Prostate gland (tissue), 2 donors: Measurements from ENCODE around the gene PRM3. TPM values are rescaled to one million over a fixed set of nuclear protein-coding genes. Genes with fewer than 3 reads are reported as not detected.

ENCODE experiments used
- DNase-seq: peaks from one replicate; pipeline ENCODE4 v3.0.0-alpha.2; 2019; ENCODE audit warnings: low spot score
- H3K27ac ChIP-seq, 2 donors: fragments of 200-600 bp; sonication (generic); 2 replicates each; pipeline ENCODE4 v1.5.1; 2017 to 2019
- H3K27me3 ChIP-seq: fragments of 200-600 bp; sonication (generic); replicated peaks from 2 replicates; pipeline ENCODE4 v1.5.1; 2019; ENCODE audit not compliant: insufficient read depth
- H3K36me3 ChIP-seq, 2 donors: fragments of 200-600 bp; sonication (generic); 1 replicate in 1 of 2; 2 replicates in 1 of 2; pipeline versions ENCODE4 v1.5.1 to v1.8.1; 2017 to 2019
- H3K4me1 ChIP-seq: fragments of 200-600 bp; sonication (generic); replicated peaks from 2 replicates; pipeline ENCODE4 v1.5.1; 2019
- H3K4me3 ChIP-seq, 2 donors: fragments of 200-600 bp; sonication (generic); 2 replicates each; pipeline ENCODE4 v1.5.1; 2017 to 2019
- H3K9me3 ChIP-seq: fragments of 200-600 bp; sonication (generic); 2 replicates; pipeline ENCODE4 v1.5.1; 2017
- CTCF ChIP-seq, 4 experiments: fragments of 200-600 bp in 2 of 4; fragments of 450-650 bp in 2 of 4; sonication (generic) in 2 of 4; IDR thresholded peaks; 1 replicate in 3 of 4; 2 replicates in 1 of 4; pipeline ENCODE4 v1.5.1; 2016 to 2019; ENCODE audit warnings: antibody characterized with exemption in 4 of 4, mild to moderate bottlenecking in 2 of 4, moderate library complexity in 2 of 4
- POLR2A ChIP-seq: fragments of 450-650 bp; IDR thresholded peaks from one replicate; pipeline ENCODE4 v1.6.1; 2016; ENCODE audit warnings: antibody characterized with exemption, mild to moderate bottlenecking
- POLR2AphosphoS5 ChIP-seq: sonication (generic); formaldehyde crosslinking; IDR thresholded peaks from one replicate; pipeline ENCODE4 v1.6.1; 2017; ENCODE audit warnings: antibody characterized with exemption
- WGBS: methylation state at CpG from one replicate; pipeline ENCODE4 v1.1.5; 2018; 5-methylcytosine and 5-hydroxymethylcytosine counted together
- intact Hi-C: fragments of 100-400 bp; cut with DNase I; formaldehyde crosslinking; loops from one replicate; pipeline ENCODE4 v1.14.2; 2022
- total RNA-seq, 2 donors: library from RNA; depleted of rRNA; stranded (reverse); fragments of >200 nt; gene quantifications; one replicate each; pipeline ENCODE4 v1.1.0, GENCODE V29; 2016

PRM3 gene
- total RNA-seq, 2 donors from 2014 or later, result not detected

DNA sequence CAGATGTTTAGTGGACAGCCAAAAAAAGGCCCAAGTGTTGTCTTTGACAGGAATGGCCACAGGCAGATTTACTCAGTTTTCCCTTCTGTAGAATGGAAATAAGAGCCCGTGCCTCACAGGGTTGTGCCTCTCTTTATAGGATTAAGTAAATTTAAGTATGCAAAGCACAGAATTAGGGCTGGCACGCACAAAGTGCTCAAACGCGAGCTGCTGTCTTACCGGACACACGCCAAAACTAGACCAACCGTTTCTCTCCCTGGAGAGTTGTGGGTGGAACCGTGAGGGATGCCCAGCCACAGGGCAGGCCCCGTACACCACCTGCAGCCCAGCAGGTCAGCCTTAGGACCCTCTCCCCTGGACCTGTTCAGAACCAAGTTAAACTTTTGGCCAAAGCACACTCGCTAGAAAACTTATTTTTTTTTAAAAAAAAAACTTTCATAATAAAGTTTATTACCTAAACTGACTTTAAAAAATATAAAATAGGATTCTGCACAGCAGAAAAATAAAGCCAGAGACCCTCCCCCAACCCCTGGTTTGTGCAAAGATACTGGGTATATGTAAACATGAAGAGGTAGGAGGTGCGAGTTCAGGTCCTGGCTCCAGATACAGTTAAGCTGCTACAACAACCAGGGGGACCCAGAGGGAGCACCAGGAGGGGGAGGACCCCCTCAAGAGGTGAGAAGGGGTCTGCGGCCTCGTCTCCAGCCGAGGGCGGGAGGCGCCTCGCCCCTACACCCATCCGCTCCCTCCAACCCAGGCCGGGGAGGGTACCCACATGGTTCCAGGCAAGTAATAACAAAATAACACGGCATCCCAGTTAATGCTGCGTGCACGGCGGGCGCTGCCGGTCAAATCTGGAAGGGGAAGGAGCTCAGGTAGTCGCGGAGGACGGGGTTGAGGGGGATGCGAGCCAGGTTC, 19.2 kb downstream of the PRM3 start:
- H3K27ac ChIP-seq, result peak overlapping the region in 1 of 2 donors; percentile 21
- 35% methylated on average over 29 of the region's 29 CpGs for WGBS

DNA sequence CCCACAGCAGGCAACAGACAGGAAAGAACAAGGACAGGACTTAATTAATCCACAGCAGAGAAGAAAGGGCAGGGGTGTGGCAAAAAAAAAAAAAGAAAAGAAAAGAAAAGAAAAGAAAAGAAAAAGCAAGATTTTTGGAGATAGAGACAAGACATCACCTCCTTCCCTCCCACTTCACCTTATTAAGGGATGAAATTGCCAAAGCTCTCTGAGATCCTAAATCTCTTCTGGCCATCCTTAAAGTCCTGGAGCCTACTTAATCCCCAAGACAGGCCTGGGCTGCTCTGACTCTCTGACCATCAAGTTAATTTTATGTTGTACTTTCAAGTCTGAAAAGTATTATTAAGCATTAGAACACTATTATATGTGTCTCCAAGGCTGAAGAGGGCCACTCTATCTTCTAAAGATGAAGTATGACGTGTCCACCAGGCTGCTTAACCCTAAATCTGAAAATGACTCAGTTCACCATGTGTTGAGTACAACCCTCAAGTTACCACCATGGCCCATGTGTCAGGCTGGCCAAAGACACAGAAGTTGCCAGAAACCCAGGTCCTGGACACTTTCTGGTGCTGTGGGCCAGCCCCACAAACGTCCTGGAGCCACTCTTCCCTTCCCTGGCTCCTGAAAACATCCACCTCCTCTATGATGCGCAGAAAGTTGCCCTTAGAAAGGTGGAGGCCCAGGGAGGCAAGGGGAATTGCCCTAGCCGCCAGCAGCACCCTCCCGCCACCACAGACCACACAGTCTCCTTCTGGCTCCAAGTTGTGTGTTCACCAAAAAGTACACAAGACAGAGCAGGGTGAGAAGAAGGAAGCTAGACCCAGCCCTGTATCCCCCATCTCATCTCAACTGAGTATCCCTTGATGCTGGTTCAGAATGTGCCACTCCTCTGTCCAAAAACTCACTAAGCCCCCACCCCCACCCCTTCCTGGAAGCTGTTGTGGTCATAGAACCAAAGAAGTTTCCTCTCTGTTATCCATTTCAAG, 20.1 kb downstream of the PRM3 start:
- 68% methylated on average over 5 of the region's 5 CpGs for WGBS
- intact Hi-C loops, result loop anchor here (10.0 kb wide), 2 partner anchors 119 to 149 kb away; no protein-coding TSS in a partner anchor
- TF ChIP-seq POLR2AphosphoS5 (no peak), CTCF (IDR thresholded peaks at IDR 0.05) (no peak), POLR2A (no peak)
- H3K4me3 ChIP-seq, result no peak overlapping the region
- H3K27ac ChIP-seq, result no peak overlapping the region
- H3K36me3 ChIP-seq, result no peaks in the 10 kb centered on the region
- DNase-seq, result no peak
- H3K9me3 ChIP-seq, result no peaks in the 10 kb centered on the region
- no peaks in the 10 kb centered on the region for H3K27me3 ChIP-seq
- no peaks in the 10 kb centered on the region for H3K4me1 ChIP-seq

More for the DNA sequence above, 19.2 kb downstream of the PRM3 start:
- no peak for DNase-seq
- intact Hi-C loops, result loop anchor here (2.0 to 10.0 kb wide), 3 partner anchors 95 to 149 kb away; no protein-coding TSS in a partner anchor
- no peaks in the 10 kb centered on the region for H3K9me3 ChIP-seq
- H3K4me1 ChIP-seq, result no peaks in the 10 kb centered on the region
- TF ChIP-seq POLR2A, result no peak
- TF ChIP-seq POLR2AphosphoS5, result no peak
- no peak for TF ChIP-seq CTCF (IDR thresholded peaks at IDR 0.05)
- H3K36me3 ChIP-seq, result no peaks in the 10 kb centered on the region
- no peaks in the 10 kb centered on the region for H3K27me3 ChIP-seq
- peak overlapping the region; percentile 73 to 93 for H3K4me3 ChIP-seq

GRCh38 chr16:11252482-11252931, 20.9 kb downstream of the PRM3 start:
- WGBS, result 84% methylated on average over 8 of the region's 8 CpGs
- H3K27ac ChIP-seq, result no peak overlapping the region
- intact Hi-C loops, result loop anchor here (10.0 kb wide), 2 partner anchors 118 to 148 kb away; no protein-coding TSS in a partner anchor

More at GRCh38 chr16:11252482-11252931, 20.9 kb downstream of the PRM3 start:
- DNase-seq, result no peak
- Histone ChIP-seq H3K4me1 (no peaks in the 10 kb centered on the region), H3K4me3 (no peak overlapping the region), H3K27me3 (no peaks in the 10 kb centered on the region), H3K9me3 (no peaks in the 10 kb centered on the region), H3K36me3 (no peaks in the 10 kb centered on the region)
- TF ChIP-seq POLR2AphosphoS5 (no peak), CTCF (IDR thresholded peaks at IDR 0.05) (no peak), POLR2A (no peak)
